ENCODE data around the gene YLPM1.

Gene YLPM1

DNA sequence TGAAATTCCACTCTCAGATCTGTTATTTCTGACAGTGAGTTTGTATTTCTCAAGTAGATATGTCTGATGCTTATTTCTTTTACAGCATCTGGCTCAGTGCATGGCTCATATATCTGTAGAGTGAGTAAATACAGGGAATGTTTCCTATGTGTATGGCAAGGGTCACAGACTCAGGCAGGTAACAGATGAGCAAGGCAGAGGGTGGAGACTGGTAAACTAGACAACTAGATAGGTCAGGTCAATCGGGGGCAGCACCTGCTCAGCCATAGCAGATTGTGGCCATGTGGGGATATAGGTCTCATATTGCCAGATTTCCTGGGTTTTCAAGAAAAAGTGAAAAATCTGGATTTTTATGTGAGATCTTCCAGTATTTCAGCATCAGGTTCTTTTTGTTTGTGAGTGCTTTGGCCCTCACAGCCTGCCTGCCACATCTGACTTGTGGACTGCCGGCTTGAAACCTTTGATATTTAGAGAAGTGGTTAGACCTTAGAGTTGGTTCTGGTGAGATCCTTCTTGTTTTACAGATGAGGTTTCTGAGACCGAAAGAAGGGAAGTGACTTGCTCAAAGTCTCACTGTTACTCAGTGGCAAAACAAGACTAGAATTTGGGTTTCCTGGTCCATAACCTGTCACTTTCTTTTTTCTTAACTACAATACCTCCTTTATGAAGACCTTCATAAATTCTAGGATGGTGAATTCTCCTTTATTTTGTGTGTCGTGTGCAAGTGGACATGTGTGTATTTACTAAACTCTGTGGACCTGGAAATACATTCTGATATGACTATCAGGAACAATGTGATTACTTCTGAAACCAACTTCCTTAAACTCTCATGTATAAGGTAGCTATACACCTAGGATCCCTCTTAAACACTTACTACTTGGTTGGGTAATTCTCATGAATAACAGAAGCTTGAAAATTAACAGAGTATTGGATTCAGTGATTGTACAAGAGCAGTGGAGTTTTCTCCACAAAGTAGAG, 78.4 kb downstream of the YLPM1 start:
- H3K4me3 Mint-ChIP-seq: peak overlapping the region; percentile 56
- H3K4me1 Mint-ChIP-seq (ENCODE audit: low read depth): peaks cover 42% of the 10 kb centered on the region
- peaks cover 18% of the 10 kb centered on the region for H3K36me3 Mint-ChIP-seq (ENCODE audit: low read depth)
- no peaks in the 10 kb centered on the region for H3K9me3 Mint-ChIP-seq
- H3K27ac Mint-ChIP-seq: peak overlapping the region; percentile 89
- no peaks in the 10 kb centered on the region for H3K27me3 Mint-ChIP-seq (ENCODE audit: low read depth)

DNA sequence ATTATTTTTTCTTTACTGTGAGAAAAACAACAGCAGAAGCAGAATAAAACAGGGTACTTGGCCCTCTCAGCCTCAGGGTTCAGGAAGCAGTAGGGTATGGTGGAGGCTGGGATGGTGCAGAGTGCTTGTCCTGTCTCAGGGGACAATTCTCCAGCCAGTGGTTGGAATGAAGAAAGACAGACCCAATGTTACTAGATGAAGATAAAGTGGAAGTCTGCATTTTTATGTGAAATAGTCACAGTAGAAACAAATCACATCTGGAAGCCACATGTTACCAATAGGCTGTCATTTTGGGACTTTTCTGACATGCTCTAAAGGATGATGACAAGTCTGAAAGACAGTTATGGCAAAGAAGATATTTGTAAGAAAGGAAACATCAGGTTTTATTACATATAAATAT, 80.5 kb downstream of the YLPM1 start:
- H3K27ac Mint-ChIP-seq: no peak overlapping the region
- peaks cover 11% of the 10 kb centered on the region for H3K36me3 Mint-ChIP-seq (ENCODE audit: low read depth)

GRCh38 chr14:74846168-74846567, 83.1 kb downstream of the YLPM1 start:
- Mint-ChIP-seq H3K27me3 (ENCODE audit: low read depth) (no peaks in the 10 kb centered on the region), H3K4me3 (no peak overlapping the region), H3K27ac (no peak overlapping the region), H3K36me3 (ENCODE audit: low read depth) (peaks cover 5% of the 10 kb centered on the region), H3K4me1 (ENCODE audit: low read depth) (peaks cover 10% of the 10 kb centered on the region), H3K9me3 (no peaks in the 10 kb centered on the region)

More for the DNA sequence above, 80.5 kb downstream of the YLPM1 start:
- no peaks in the 10 kb centered on the region for H3K9me3 Mint-ChIP-seq
- no peak overlapping the region for H3K4me3 Mint-ChIP-seq
- no peaks in the 10 kb centered on the region for H3K27me3 Mint-ChIP-seq (ENCODE audit: low read depth)
- H3K4me1 Mint-ChIP-seq (ENCODE audit: low read depth): peaks cover 24% of the 10 kb centered on the region

- H3K36me3 Mint-ChIP-seq (ENCODE audit: low read depth): peaks cover 3% of the 10 kb centered on the region
These were observed 84.0 kb downstream of the YLPM1 start for GRCh38 chr14:74846968-74847665.

DNA sequence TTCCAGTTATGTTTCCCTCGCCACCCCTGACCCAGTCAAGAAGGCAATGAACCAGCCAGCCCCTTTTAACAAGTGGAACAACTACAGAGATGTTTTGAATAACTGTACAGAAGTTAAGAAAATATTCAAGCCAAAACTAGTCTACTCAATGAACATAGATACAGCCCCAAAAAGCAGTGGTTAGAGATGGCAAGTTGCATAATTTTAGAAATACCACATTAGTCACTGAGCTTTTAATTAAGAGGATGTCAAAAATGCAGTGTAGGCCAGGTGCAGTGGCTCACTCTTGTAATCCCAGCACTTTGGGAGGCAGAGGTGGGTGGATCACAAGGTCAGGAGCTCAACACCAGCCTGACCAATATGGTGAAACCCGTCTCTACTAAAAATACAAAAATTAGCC, 85.7 kb downstream of the YLPM1 start:
- no peaks in the 10 kb centered on the region for H3K9me3 Mint-ChIP-seq
- H3K4me3 Mint-ChIP-seq: no peak overlapping the region
- no peak overlapping the region for H3K27ac Mint-ChIP-seq
- H3K4me1 Mint-ChIP-seq (ENCODE audit: low read depth): peaks cover 11% of the 10 kb centered on the region
- H3K36me3 Mint-ChIP-seq (ENCODE audit: low read depth): peaks cover 3% of the 10 kb centered on the region
- H3K27me3 Mint-ChIP-seq (ENCODE audit: low read depth): no peaks in the 10 kb centered on the region

More at GRCh38 chr14:74846968-74847665, 84.0 kb downstream of the YLPM1 start:
- Mint-ChIP-seq H3K4me1 (ENCODE audit: low read depth) (peaks cover 2% of the 10 kb centered on the region), H3K9me3 (no peaks in the 10 kb centered on the region), H3K27ac (no peak overlapping the region), H3K4me3 (no peak overlapping the region), H3K27me3 (ENCODE audit: low read depth) (no peaks in the 10 kb centered on the region)

GRCh38 chr14:74852922-74853530, 89.9 kb downstream of the YLPM1 start:
- peaks cover 11% of the 10 kb centered on the region for H3K4me1 Mint-ChIP-seq (ENCODE audit: low read depth)
- no peaks in the 10 kb centered on the region for H3K36me3 Mint-ChIP-seq (ENCODE audit: low read depth)
- H3K27ac Mint-ChIP-seq: peak overlapping the region; percentile 21
- H3K27me3 Mint-ChIP-seq (ENCODE audit: low read depth): no peaks in the 10 kb centered on the region
- H3K9me3 Mint-ChIP-seq: no peaks in the 10 kb centered on the region
- H3K4me3 Mint-ChIP-seq: no peak overlapping the region

DNA sequence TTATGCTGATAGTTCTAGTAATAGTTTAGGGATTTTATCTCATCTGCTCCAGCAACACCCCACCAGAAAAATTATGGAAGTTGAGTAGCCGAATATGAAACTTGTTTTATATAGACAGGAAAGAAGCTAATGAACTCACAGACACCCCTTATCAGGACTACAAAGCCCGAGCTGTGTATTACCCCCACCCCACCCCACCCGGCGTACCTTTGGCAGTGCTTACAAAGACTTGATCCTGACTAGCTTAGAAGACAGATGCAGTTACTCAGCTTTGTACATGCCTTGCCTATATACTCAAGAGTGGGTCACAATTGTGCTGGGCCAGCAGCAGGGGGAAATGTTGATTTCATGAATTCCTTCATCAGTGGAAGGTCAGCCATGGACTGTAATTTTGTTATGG, 90.5 kb downstream of the YLPM1 start:
- no peaks in the 10 kb centered on the region for H3K36me3 Mint-ChIP-seq (ENCODE audit: low read depth)
- H3K27ac Mint-ChIP-seq: no peak overlapping the region
- peaks cover 11% of the 10 kb centered on the region for H3K4me1 Mint-ChIP-seq (ENCODE audit: low read depth)
- H3K4me3 Mint-ChIP-seq: no peak overlapping the region
- H3K27me3 Mint-ChIP-seq (ENCODE audit: low read depth): no peaks in the 10 kb centered on the region
- H3K9me3 Mint-ChIP-seq: no peaks in the 10 kb centered on the region

- Mint-ChIP-seq H3K27ac (no peak overlapping the region), H3K4me1 (ENCODE audit: low read depth) (peaks cover 11% of the 10 kb centered on the region), H3K9me3 (no peaks in the 10 kb centered on the region), H3K27me3 (ENCODE audit: low read depth) (no peaks in the 10 kb centered on the region), H3K4me3 (no peak overlapping the region), H3K36me3 (ENCODE audit: low read depth) (no peaks in the 10 kb centered on the region)
These were observed 91.9 kb downstream of the YLPM1 start for GRCh38 chr14:74855021-74855420.

DNA sequence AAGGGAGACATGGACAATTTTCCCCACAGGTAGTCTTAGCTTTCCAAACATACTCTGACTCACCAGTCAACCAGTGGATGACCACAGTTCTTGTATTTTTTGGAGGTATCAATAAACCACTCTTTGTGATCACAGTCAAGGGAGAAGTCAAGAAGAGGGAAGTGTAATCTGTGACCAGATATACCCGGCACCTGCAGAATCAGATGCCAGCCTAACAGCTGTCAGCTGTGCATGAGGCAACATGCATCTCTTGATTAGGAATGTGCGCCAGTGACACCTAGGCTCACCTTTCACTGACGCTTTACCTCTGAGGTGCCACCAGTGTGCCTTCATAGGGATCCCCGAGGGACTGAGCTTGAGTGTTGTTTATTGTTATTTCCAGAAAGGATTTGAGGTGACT, 92.8 kb downstream of the YLPM1 start:
- H3K4me1 Mint-ChIP-seq (ENCODE audit: low read depth): peaks cover 15% of the 10 kb centered on the region
- H3K27ac Mint-ChIP-seq: no peak overlapping the region
- no peaks in the 10 kb centered on the region for H3K27me3 Mint-ChIP-seq (ENCODE audit: low read depth)
- no peaks in the 10 kb centered on the region for H3K9me3 Mint-ChIP-seq
- H3K4me3 Mint-ChIP-seq: no peak overlapping the region
- H3K36me3 Mint-ChIP-seq (ENCODE audit: low read depth): no peaks in the 10 kb centered on the region

DNA sequence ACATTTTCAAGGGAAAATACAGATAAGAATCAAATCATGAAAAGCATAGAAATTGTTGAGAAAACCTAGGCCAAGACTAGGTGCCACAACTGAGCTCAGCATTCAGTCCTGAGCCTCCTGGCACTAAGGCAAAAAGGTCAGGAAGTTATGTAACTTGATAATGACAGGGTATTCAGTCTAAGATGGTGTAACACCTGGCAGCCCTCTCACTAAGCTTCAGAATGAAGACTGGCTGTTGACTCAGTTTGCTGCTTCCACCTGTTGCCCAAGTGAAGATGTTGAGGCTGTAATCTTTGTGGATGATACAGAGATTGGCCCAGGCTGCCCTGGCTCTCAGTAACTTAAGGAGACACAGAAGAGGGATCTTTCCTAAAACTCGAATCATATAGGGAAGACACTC, 93.2 kb downstream of the YLPM1 start:
- no peaks in the 10 kb centered on the region for H3K9me3 Mint-ChIP-seq
- H3K36me3 Mint-ChIP-seq (ENCODE audit: low read depth): no peaks in the 10 kb centered on the region
- peaks cover 17% of the 10 kb centered on the region for H3K4me1 Mint-ChIP-seq (ENCODE audit: low read depth)
- H3K4me3 Mint-ChIP-seq: no peak overlapping the region
- no peaks in the 10 kb centered on the region for H3K27me3 Mint-ChIP-seq (ENCODE audit: low read depth)
- H3K27ac Mint-ChIP-seq: no peak overlapping the region

GRCh38 chr14:74858022-74858421, 94.9 kb downstream of the YLPM1 start:
- no peak overlapping the region for H3K4me3 Mint-ChIP-seq
- no peaks in the 10 kb centered on the region for H3K27me3 Mint-ChIP-seq (ENCODE audit: low read depth)
- H3K4me1 Mint-ChIP-seq (ENCODE audit: low read depth): peaks cover 10% of the 10 kb centered on the region
- H3K27ac Mint-ChIP-seq: no peak overlapping the region
- H3K9me3 Mint-ChIP-seq: no peaks in the 10 kb centered on the region
- no peaks in the 10 kb centered on the region for H3K36me3 Mint-ChIP-seq (ENCODE audit: low read depth)

- no peaks in the 10 kb centered on the region for H3K9me3 Mint-ChIP-seq
- no peak overlapping the region for H3K27ac Mint-ChIP-seq
- H3K4me3 Mint-ChIP-seq: no peak overlapping the region
- H3K4me1 Mint-ChIP-seq (ENCODE audit: low read depth): peaks cover 6% of the 10 kb centered on the region
- H3K27me3 Mint-ChIP-seq (ENCODE audit: low read depth): no peaks in the 10 kb centered on the region
- H3K36me3 Mint-ChIP-seq (ENCODE audit: low read depth): no peaks in the 10 kb centered on the region
These were observed 96.8 kb downstream of the YLPM1 start for GRCh38 chr14:74859757-74860552.

- Mint-ChIP-seq H3K27ac (no peak overlapping the region), H3K27me3 (ENCODE audit: low read depth) (no peaks in the 10 kb centered on the region), H3K9me3 (no peaks in the 10 kb centered on the region)
These were observed 98.0 kb downstream of the YLPM1 start for GRCh38 chr14:74860899-74861733.

More at GRCh38 chr14:74860899-74861733, 98.0 kb downstream of the YLPM1 start:
- Mint-ChIP-seq H3K4me3 (no peak overlapping the region), H3K36me3 (ENCODE audit: low read depth) (no peaks in the 10 kb centered on the region), H3K4me1 (ENCODE audit: low read depth) (peaks cover 7% of the 10 kb centered on the region)

Data from T-helper 1 cell treated with Interleukin-12 subunit alpha and Interleukin-12 subunit beta and Interleukin-4 antibody, amounts not matched to agents 30 μg/mL and 1 μg/mL, for 36 hours (primary cell).